Lung microvascular endothelial cell (primary cell): ENCODE measurements around the gene CHIT1. TPM values are rescaled to one million over a fixed set of nuclear protein-coding genes. Genes with fewer than 3 reads are reported as not detected.

Source experiments
- DNase-seq, 2 donors: peaks; one replicate each; pipeline versions ENCODE4 v3.0.0 to v3.0.0-alpha.2; 2010; ENCODE audit warnings: low read depth in 2 of 2
- total RNA-seq: library from RNA; depleted of rRNA; stranded (reverse); fragments of >200 nt; gene quantifications from 2 replicates; pipeline ENCODE4 v1.2.1, GENCODE V29; 2014

CHIT1 gene
- total RNA-seq, 1 donor from 2014 or later, result not detected

DNA sequence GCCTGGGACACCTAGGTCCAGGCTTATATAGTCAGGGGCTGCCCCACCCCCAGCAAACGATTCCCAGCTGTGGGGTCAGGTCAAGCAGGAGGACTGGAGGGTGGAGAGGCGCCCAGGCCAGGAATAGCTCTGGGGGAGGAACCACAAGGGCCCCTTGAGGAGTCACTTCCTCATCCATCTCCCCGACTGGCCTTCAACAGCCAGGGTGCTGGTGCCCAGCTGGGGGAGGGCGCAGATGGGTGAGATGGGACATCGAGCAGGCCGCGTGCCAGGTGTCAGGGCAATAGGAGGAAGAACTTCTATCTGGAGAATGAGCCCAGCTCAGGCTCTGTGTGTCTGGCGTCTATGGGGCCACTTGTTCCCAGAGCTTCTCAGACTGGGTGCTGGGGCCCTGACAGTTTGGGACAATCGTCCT, 53.6 kb downstream of the CHIT1 start:
- DNase-seq, result no peak

DNA sequence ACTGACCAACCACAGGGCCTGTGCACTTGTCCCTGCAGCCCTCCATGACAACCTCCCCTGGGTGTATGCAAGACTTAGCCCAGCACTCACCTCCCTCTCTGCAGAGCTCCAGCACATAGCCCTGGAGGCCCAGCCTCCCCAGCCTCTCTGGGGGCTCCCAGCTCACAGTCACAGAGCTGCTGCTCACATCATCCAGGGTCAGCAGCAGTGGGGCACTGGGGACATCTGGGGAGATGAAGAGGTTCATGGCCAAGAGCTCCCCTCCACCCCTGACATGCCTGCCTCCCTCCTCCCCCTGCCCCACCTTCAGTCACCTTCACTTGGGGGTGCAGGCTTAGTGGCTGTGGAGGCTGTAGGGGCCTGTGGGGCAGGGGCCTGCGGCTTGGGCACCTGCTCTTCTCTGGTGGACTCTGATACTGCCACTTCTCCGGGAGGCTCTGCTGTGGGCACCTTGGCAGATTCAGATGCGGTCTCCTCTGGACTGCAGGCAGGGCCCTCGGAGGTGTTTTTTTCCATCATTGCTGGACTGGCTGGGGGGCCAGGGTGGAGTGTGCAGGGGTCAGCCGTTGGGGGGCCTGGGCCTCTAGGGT, 54.1 kb downstream of the CHIT1 start, which contains the start of gene MYBPH:
MYBPH (minus strand) TSS at position 590 of the 590 bp plus-strand sequence; CDS start at position 519, 71 bp downstream.
- no peak for DNase-seq

GRCh38 chr1:203174324-203174985, 55.0 kb downstream of the CHIT1 start:
- no peak for DNase-seq

GRCh38 chr1:203173566-203173965, 55.9 kb downstream of the CHIT1 start:
- no peak for DNase-seq

- DNase-seq, result no peak
These were observed 56.4 kb downstream of the CHIT1 start for GRCh38 chr1:203173011-203173555.

GRCh38 chr1:203172184-203173010, 57.1 kb downstream of the CHIT1 start:
- DNase-seq, result peak; percentile 57 to 74

DNA sequence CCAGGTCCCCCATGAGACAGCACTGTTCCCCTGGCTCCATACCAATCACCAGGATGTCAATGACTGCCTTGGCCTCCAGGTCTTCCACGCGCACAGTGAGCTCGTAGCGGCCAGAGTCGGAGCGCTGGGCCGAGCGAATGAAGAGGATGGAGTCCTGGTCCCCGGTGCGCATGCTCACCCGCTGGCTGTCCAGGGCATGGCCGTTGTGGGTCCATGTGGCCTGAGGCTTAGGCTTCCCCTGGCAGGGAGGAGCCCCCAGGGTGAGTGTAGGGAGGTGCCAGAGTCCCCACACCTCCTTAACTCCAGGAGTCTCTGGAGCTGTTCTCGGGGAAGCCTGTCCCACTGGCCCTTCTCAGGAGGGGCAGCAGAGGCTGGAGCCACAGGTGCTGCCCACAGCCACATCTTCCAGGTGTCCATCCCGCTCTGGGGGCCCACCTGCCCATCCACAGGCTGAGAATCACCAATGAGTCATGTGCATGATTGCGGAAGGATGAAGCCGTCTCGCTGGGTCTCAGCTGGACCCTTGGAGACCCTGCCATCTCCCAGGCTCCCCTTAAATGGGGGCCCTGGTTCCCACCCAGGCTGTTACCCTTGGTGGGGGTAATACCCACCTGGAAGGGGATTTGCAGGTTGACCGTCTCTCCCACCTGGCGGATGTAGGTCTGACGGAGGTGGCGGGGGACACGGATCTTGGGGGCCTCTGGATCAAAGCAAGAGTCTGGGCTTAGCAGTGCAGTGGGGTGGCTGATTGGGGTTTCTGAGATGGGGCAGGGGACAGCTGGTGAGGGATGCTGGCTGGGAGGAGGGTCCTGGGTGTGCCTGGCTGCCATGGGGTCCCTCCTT, 57.9 kb downstream of the CHIT1 start:
- DNase-seq, result no peak

DNA sequence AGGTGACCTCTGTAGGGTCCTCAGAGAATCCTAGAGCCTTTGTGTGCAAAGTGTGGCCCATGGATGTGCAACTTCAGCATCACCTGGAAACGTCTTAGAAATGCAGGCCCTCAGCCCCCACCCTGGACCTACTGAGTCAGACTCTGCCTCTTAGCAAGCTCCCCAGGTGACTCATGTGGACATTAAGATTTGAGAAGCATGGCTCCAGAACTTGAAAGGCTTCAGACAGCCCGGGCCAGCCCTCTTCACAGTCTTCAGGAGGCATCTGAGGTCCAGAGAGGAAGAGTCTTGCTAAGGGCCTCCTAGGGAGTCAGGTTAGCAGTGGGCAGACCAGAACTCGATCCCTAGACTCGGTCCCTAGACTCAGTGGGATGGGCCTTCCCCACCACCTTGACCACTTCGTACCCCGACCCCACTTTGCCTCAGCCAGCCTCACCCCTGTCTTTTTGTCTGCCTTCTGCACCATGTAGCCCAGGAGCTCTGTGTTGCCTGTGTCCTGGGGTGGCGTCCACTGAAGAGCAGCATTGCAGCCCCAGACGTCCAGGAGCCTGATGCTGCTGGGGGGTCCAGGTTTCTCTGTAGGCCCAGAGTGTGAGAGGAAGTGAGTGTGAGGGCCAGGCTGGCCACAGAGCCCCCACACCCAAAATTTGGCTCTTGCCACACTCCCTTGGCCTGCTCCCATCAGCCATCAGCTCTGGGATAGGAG, 58.7 kb downstream of the CHIT1 start:
- no peak for DNase-seq

GRCh38 chr1:203169770-203170520, 59.5 kb downstream of the CHIT1 start:
- DNase-seq, result no peak

DNA sequence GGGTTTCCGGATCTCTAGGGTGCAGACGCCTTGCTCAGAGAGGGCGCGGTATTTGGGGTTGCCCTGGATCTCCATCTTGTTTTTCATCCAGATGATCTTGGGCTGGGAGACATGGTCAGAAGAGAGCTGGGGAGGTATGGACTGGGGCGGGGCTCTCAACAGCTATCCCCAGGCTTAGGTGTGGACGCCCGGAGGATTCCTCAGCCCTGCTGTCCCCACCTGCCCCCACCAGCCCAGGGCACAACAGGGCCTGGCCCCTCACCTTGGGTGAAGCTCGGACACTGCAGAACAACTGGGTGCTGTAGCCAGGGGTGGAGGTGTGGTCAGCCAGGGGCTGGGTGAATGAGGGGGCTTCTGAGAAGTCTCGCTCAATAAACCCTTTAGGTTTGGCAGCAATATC, 60.5 kb downstream of the CHIT1 start:
- DNase-seq, result no peak

GRCh38 chr1:203168256-203168786, 61.2 kb downstream of the CHIT1 start:
- DNase-seq, result no peak

GRCh38 chr1:203167913-203168200, 61.6 kb downstream of the CHIT1 start:
- no peak for DNase-seq

DNA sequence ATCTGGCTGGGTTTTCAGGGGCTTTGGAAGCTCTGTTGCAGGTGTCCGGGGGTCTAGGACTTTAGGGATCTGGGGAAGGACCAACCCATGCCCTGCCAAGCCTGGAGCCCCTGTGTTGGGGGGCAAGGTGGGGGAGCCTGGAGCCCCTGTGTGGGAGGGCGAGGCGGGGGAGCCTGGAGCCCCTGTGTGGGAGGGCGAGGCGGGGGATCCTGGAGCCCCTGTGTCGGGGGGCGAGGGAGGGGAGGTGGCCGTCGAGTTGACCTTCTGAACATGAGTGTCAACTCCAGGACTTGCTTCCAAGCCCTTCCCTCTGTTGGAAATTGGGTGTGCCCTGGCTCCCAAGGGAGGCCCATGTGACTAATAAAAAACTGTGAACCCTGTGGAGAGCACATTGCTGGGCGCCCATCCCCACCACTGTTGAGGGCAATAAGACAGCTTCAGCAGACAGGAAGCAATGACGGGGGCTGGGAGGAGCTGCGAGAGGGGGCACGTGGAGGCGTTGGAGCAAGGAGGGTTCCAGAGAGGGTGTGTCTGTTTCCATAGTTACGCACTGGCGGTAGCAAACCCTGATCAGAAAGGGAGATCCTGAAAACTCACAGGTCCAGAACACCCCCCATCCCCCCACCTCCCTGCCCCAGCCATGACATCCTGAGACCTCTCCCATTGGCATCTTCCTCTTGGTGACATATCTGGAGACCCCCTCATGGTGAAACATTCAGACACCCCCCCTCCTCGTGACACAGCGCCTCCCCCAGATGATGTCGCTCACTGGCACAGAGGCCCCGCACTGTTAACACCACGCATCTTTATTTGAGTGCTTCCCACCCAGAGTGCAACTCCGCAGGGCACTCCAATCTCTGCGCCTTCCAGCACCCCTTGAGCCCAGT, 62.2 kb downstream of the CHIT1 start:
- no peak for DNase-seq

DNA sequence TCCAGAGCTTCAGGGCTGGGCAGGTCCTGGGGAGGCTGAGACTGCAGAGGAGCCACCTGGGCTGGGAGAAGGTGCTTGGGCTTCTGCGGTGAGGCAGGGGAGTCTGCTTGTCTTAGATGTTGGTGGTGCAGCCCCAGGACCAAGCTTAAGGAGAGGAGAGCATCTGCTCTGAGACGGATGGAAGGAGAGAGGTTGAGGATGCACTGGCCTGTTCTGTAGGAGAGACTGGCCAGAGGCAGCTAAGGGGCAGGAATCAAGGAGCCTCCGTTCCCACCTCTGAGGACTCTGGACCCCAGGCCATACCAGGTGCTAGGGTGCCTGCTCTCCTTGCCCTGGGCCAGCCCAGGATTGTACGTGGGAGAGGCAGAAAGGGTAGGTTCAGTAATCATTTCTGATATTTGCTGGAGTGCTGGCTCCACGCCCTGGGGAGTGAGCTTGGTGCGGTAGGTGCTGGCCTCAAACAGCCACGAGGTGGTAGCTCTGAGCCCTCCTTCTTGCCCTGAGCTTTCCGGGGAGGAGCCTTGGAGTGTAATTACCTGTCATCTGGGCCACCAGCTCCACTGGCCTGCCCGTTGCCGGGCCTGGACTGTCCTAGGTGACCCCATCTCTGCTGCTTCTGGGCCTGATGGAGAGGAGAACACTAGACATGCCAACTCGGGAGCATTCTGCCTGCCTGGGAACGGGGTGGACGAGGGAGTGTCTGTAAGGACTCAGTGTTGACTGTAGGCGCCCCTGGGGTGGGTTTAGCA, 63.1 kb downstream of the CHIT1 start:
- DNase-seq, result no peak
